ENCODE results near the gene GRK5. TPM values are rescaled to one million over a fixed set of nuclear protein-coding genes. Genes with fewer than 3 reads are reported as not detected.

The GRK5 gene
- total RNA-seq, 1 experiment from 2014 or later = 2.3 TPM

GRCh38 chr10:119233821-119234220, 26.4 kb downstream of the GRK5 start (continued):
- TF ChIP-seq, protein P1, sequence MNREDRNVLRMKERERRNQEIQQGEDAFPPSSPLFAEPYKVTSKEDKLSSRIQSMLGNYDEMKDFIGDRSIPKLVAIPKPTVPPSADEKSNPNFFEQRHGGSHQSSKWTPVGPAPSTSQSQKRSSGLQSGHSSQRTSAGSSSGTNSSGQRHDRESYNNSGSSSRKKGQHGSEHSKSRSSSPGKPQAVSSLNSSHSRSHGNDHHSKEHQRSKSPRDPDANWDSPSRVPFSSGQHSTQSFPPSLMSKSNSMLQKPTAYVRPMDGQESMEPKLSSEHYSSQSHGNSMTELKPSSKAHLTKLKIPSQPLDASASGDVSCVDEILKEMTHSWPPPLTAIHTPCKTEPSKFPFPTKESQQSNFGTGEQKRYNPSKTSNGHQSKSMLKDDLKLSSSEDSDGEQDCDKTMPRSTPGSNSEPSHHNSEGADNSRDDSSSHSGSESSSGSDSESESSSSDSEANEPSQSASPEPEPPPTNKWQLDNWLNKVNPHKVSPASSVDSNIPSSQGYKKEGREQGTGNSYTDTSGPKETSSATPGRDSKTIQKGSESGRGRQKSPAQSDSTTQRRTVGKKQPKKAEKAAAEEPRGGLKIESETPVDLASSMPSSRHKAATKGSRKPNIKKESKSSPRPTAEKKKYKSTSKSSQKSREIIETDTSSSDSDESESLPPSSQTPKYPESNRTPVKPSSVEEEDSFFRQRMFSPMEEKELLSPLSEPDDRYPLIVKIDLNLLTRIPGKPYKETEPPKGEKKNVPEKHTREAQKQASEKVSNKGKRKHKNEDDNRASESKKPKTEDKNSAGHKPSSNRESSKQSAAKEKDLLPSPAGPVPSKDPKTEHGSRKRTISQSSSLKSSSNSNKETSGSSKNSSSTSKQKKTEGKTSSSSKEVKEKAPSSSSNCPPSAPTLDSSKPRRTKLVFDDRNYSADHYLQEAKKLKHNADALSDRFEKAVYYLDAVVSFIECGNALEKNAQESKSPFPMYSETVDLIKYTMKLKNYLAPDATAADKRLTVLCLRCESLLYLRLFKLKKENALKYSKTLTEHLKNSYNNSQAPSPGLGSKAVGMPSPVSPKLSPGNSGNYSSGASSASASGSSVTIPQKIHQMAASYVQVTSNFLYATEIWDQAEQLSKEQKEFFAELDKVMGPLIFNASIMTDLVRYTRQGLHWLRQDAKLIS (CRISPR knock-in tag; IDR thresholded peaks at IDR 0.05; ENCODE audit: borderline replicate concordance) = no peak
- TF ChIP-seq ZBTB21 (CRISPR knock-in tag; IDR thresholded peaks at IDR 0.05; ENCODE audit: borderline replicate concordance) = no peak
- TF ChIP-seq SMAD4 (CRISPR knock-in tag; IDR thresholded peaks at IDR 0.05) = no peak
- TF ChIP-seq ATF3 (CRISPR knock-in tag; conservative IDR thresholded peaks at IDR 0.05) = no peak
- no peak for TF ChIP-seq CREM (CRISPR knock-in tag; IDR thresholded peaks at IDR 0.05)
- no peak for TF ChIP-seq ZMAT4 (CRISPR knock-in tag; IDR thresholded peaks at IDR 0.05)
- TF ChIP-seq, protein P2, sequence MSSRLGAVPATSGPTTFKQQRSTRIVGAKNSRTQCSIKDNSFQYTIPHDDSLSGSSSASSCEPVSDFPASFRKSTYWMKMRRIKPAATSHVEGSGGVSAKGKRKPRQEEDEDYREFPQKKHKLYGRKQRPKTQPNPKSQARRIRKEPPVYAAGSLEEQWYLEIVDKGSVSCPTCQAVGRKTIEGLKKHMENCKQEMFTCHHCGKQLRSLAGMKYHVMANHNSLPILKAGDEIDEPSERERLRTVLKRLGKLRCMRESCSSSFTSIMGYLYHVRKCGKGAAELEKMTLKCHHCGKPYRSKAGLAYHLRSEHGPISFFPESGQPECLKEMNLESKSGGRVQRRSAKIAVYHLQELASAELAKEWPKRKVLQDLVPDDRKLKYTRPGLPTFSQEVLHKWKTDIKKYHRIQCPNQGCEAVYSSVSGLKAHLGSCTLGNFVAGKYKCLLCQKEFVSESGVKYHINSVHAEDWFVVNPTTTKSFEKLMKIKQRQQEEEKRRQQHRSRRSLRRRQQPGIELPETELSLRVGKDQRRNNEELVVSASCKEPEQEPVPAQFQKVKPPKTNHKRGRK (CRISPR knock-in tag; IDR thresholded peaks at IDR 0.05; ENCODE audit: borderline replicate concordance) = no peak

GRCh38 chr10:119235356-119235755, 28.0 kb downstream of the GRK5 start:
- no peaks in the 10 kb centered on the region for H3K27me3 Mint-ChIP-seq (ENCODE audit: low read depth)
- peaks cover 26% of the 10 kb centered on the region for H3K4me1 Mint-ChIP-seq
- H3K27ac Mint-ChIP-seq = no peak overlapping the region
- POLR2A ChIA-PET = no interaction called here
- ATAC-seq = no peak
- peaks cover 7% of the 10 kb centered on the region for H3K36me3 Mint-ChIP-seq
- CTCF ChIA-PET = interaction anchor here (1.3 kb wide), 1 partner anchor 37 kb away, joined by 3 read pairs; no protein-coding TSS in a partner anchor
- no peak overlapping the region for H3K4me3 Mint-ChIP-seq
- TF ChIP-seq RELA (CRISPR knock-in tag; IDR thresholded peaks at IDR 0.05; ENCODE audit: borderline replicate concordance) = no peak
- TF ChIP-seq TEAD1 (CRISPR knock-in tag; IDR thresholded peaks at IDR 0.05) = no peak
- no peak for TF ChIP-seq MYBL2 (CRISPR knock-in tag; IDR thresholded peaks at IDR 0.05)
- TF ChIP-seq HMGA2 (CRISPR knock-in tag; IDR thresholded peaks at IDR 0.05) = no peak
- TF ChIP-seq FOXJ3 (CRISPR knock-in tag; IDR thresholded peaks at IDR 0.05; ENCODE audit: borderline replicate concordance) = no peak
- TF ChIP-seq, protein P3, sequence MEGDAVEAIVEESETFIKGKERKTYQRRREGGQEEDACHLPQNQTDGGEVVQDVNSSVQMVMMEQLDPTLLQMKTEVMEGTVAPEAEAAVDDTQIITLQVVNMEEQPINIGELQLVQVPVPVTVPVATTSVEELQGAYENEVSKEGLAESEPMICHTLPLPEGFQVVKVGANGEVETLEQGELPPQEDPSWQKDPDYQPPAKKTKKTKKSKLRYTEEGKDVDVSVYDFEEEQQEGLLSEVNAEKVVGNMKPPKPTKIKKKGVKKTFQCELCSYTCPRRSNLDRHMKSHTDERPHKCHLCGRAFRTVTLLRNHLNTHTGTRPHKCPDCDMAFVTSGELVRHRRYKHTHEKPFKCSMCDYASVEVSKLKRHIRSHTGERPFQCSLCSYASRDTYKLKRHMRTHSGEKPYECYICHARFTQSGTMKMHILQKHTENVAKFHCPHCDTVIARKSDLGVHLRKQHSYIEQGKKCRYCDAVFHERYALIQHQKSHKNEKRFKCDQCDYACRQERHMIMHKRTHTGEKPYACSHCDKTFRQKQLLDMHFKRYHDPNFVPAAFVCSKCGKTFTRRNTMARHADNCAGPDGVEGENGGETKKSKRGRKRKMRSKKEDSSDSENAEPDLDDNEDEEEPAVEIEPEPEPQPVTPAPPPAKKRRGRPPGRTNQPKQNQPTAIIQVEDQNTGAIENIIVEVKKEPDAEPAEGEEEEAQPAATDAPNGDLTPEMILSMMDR (IDR thresholded peaks at IDR 0.05) = no peak
- TF ChIP-seq ZNF138 (CRISPR knock-in tag; conservative IDR thresholded peaks at IDR 0.05) = no peak
- TF ChIP-seq ATF6 (CRISPR knock-in tag; IDR thresholded peaks at IDR 0.05) = no peak
- TF ChIP-seq ZBTB43 (CRISPR knock-in tag; IDR thresholded peaks at IDR 0.05) = no peak
- TF ChIP-seq SMAD3 (CRISPR knock-in tag; IDR thresholded peaks at IDR 0.05; ENCODE audit: borderline replicate concordance) = no peak
- no peak for TF ChIP-seq SP1 (CRISPR knock-in tag; conservative IDR thresholded peaks at IDR 0.05)
- no peak for TF ChIP-seq NR2C2 (CRISPR knock-in tag; IDR thresholded peaks at IDR 0.05)
- TF ChIP-seq ATF1 (CRISPR knock-in tag; IDR thresholded peaks at IDR 0.05) = no peak
- TF ChIP-seq ELF4 (CRISPR knock-in tag; IDR thresholded peaks at IDR 0.05; ENCODE audit: low read depth) = no peak
- no peak for TF ChIP-seq KAT7 (CRISPR knock-in tag; IDR thresholded peaks at IDR 0.05; ENCODE audit: borderline replicate concordance)
- TF ChIP-seq TP53 (CRISPR knock-in tag; IDR thresholded peaks at IDR 0.05) = no peak
- H3K9me3 Mint-ChIP-seq = peaks cover 19% of the 10 kb centered on the region
- no peak for DNase-seq (ENCODE audit: low spot score)
